Measurements from ENCODE around the gene GNPTG.

The GNPTG gene

GRCh38 chr16:1401061-1401757 lies 49.5 kb downstream of the GNPTG start:
- DNase-seq = no peak

- no peak for DNase-seq
Measured at GRCh38 chr16:1401758-1402154, 50.0 kb downstream of the GNPTG start.

GRCh38 chr16:1403036-1403435 lies 51.3 kb downstream of the GNPTG start:
- DNase-seq = no peak

GRCh38 chr16:1403733-1404132 lies 52.0 kb downstream of the GNPTG start:
- DNase-seq = no peak

GRCh38 chr16:1407753-1408152 lies 56.0 kb downstream of the GNPTG start:
- DNase-seq = no peak

GRCh38 chr16:1408171-1408837 lies 56.6 kb downstream of the GNPTG start:
- DNase-seq = peak; percentile 57

GRCh38 chr16:1412847-1413246 lies 61.1 kb downstream of the GNPTG start:
- no peak for DNase-seq

All from NCI-H510A (cell line).